Nephron progenitor cell (in vitro differentiated cells): ENCODE measurements around the gene MAMDC2.

Experiments
- DNase-seq: peaks from one replicate; pipeline ENCODE4 v3.0.0; 2021
- H3K27ac Mint-ChIP-seq: 2 replicates; pipeline ENCODE4 v1.8.0; 2021; ENCODE audit warnings: mild to moderate bottlenecking, moderate library complexity, mixed read lengths
- H3K27me3 Mint-ChIP-seq: 2 replicates; pipeline ENCODE4 v1.8.0; 2021; ENCODE audit warnings: mild to moderate bottlenecking, low read depth, mixed read lengths; ENCODE audit not compliant: poor library complexity
- H3K36me3 Mint-ChIP-seq: 2 replicates; pipeline ENCODE4 v1.8.0; 2021; ENCODE audit warnings: low read depth, mixed read lengths
- H3K4me1 Mint-ChIP-seq: 2 replicates; pipeline ENCODE4 v1.8.0; 2021; ENCODE audit warnings: mixed read lengths
- H3K4me3 Mint-ChIP-seq: 2 replicates; pipeline ENCODE4 v1.8.0; 2021; ENCODE audit warnings: mild to moderate bottlenecking, moderate library complexity, mixed read lengths
- H3K9me3 Mint-ChIP-seq: 2 replicates; pipeline ENCODE4 v1.8.0; 2021; ENCODE audit warnings: mild to moderate bottlenecking, moderate library complexity, mixed read lengths
- TF ChIP-seq, protein P1 (sequence below): fragments of 200-600 bp; sonication (generic); IDR thresholded peaks from 2 replicates; pipeline ENCODE4 v1.5.0; 2021; ENCODE audit warnings: antibody characterized with exemption

The MAMDC2 gene

GRCh38 chr9:70263421-70263820 is 219.8 kb downstream of the MAMDC2 start:
- TF ChIP-seq, protein P1, sequence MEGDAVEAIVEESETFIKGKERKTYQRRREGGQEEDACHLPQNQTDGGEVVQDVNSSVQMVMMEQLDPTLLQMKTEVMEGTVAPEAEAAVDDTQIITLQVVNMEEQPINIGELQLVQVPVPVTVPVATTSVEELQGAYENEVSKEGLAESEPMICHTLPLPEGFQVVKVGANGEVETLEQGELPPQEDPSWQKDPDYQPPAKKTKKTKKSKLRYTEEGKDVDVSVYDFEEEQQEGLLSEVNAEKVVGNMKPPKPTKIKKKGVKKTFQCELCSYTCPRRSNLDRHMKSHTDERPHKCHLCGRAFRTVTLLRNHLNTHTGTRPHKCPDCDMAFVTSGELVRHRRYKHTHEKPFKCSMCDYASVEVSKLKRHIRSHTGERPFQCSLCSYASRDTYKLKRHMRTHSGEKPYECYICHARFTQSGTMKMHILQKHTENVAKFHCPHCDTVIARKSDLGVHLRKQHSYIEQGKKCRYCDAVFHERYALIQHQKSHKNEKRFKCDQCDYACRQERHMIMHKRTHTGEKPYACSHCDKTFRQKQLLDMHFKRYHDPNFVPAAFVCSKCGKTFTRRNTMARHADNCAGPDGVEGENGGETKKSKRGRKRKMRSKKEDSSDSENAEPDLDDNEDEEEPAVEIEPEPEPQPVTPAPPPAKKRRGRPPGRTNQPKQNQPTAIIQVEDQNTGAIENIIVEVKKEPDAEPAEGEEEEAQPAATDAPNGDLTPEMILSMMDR = no peak
- no peaks in the 10 kb centered on the region for H3K9me3 Mint-ChIP-seq
- H3K4me1 Mint-ChIP-seq = peaks cover 36% of the 10 kb centered on the region
- DNase-seq = no peak
- H3K27ac Mint-ChIP-seq = no peak overlapping the region
- H3K36me3 Mint-ChIP-seq = peaks cover 68% of the 10 kb centered on the region
- H3K27me3 Mint-ChIP-seq = no peaks in the 10 kb centered on the region
- no peak overlapping the region for H3K4me3 Mint-ChIP-seq
